ENCODE data around the gene NLGN1.
A peak's percentile ranks its signal among the peaks of the same experiment; 100 is the strongest.

Gene NLGN1

GRCh38 chr3:173993299-173993698 lies 595.8 kb downstream of the NLGN1 start:
- Histone ChIP-seq H3K27ac (ENCODE audit: low read depth, low read length, poor library complexity, severe bottlenecking) (no peak overlapping the region), H3K4me2 (ENCODE audit: low read length) (no peak overlapping the region), H3K9me3 (ENCODE audit: low read length) (no peaks in the 10 kb centered on the region), H3K4me1 (ENCODE audit: insufficient read depth, low read length, severe bottlenecking) (no peaks in the 10 kb centered on the region), H3K36me3 (ENCODE audit: insufficient read depth, low read length) (no peaks in the 10 kb centered on the region), H3K4me3 (ENCODE audit: low read depth, low read length, poor library complexity, severe bottlenecking) (no peak overlapping the region), H3K27me3 (ENCODE audit: insufficient read depth, low read length) (no peaks in the 10 kb centered on the region), H3K9ac (ENCODE audit: low read length) (no peak overlapping the region), H4K20me1 (ENCODE audit: insufficient read depth, low read length) (no peaks in the 10 kb centered on the region), H3K79me2 (ENCODE audit: insufficient read depth, low read length) (no peaks in the 10 kb centered on the region), H3F3A (ENCODE audit: insufficient read depth, low read length) (no peaks in the 10 kb centered on the region), H2AFZ (ENCODE audit: low read length) (no peak overlapping the region), H3K9me2 (ENCODE audit: low read depth, low read length) (no peaks in the 10 kb centered on the region)
- TF ChIP-seq CTCF (IDR thresholded peaks at IDR 0.05; ENCODE audit: low read length) (peak; percentile 42; the same call in 1 of the 2 replicates), EZH2 (IDR thresholded peaks at IDR 0.05; ENCODE audit: borderline replicate concordance, low read length) (no peak)

GRCh38 chr3:174000675-174001074 lies 603.1 kb downstream of the NLGN1 start:
- Histone ChIP-seq H3K4me2 (ENCODE audit: low read length) (no peak overlapping the region), H3K36me3 (ENCODE audit: insufficient read depth, low read length) (no peaks in the 10 kb centered on the region), H3K27me3 (ENCODE audit: insufficient read depth, low read length) (no peaks in the 10 kb centered on the region), H3F3A (ENCODE audit: insufficient read depth, low read length) (no peaks in the 10 kb centered on the region), H3K4me1 (ENCODE audit: insufficient read depth, low read length, severe bottlenecking) (no peaks in the 10 kb centered on the region), H4K20me1 (ENCODE audit: insufficient read depth, low read length) (no peaks in the 10 kb centered on the region), H3K9ac (ENCODE audit: low read length) (no peak overlapping the region), H3K9me3 (ENCODE audit: low read length) (no peaks in the 10 kb centered on the region), H2AFZ (ENCODE audit: low read length) (no peak overlapping the region), H3K9me2 (ENCODE audit: low read depth, low read length) (no peaks in the 10 kb centered on the region), H3K79me2 (ENCODE audit: insufficient read depth, low read length) (no peaks in the 10 kb centered on the region), H3K27ac (ENCODE audit: low read depth, low read length, poor library complexity, severe bottlenecking) (no peak overlapping the region), H3K4me3 (ENCODE audit: low read depth, low read length, poor library complexity, severe bottlenecking) (no peak overlapping the region)
- no peak for TF ChIP-seq EZH2 (IDR thresholded peaks at IDR 0.05; ENCODE audit: borderline replicate concordance, low read length)
- TF ChIP-seq CTCF (IDR thresholded peaks at IDR 0.05; ENCODE audit: low read length) = no peak

- Histone ChIP-seq H3K79me2 (ENCODE audit: insufficient read depth, low read length) (no peaks in the 10 kb centered on the region), H3K36me3 (ENCODE audit: insufficient read depth, low read length) (no peaks in the 10 kb centered on the region)
These were observed 605.0 kb downstream of the NLGN1 start for GRCh38 chr3:174002543-174002942.

More at GRCh38 chr3:174002543-174002942, 605.0 kb downstream of the NLGN1 start:
- Histone ChIP-seq H3K9me2 (ENCODE audit: low read depth, low read length) (no peaks in the 10 kb centered on the region), H3K9ac (ENCODE audit: low read length) (no peak overlapping the region), H3K9me3 (ENCODE audit: low read length) (no peaks in the 10 kb centered on the region), H3F3A (ENCODE audit: insufficient read depth, low read length) (no peaks in the 10 kb centered on the region), H3K27me3 (ENCODE audit: insufficient read depth, low read length) (no peaks in the 10 kb centered on the region), H3K4me1 (ENCODE audit: insufficient read depth, low read length, severe bottlenecking) (no peaks in the 10 kb centered on the region), H4K20me1 (ENCODE audit: insufficient read depth, low read length) (no peaks in the 10 kb centered on the region), H3K27ac (ENCODE audit: low read depth, low read length, poor library complexity, severe bottlenecking) (no peak overlapping the region), H3K4me2 (ENCODE audit: low read length) (no peak overlapping the region), H2AFZ (ENCODE audit: low read length) (no peak overlapping the region), H3K4me3 (ENCODE audit: low read depth, low read length, poor library complexity, severe bottlenecking) (no peak overlapping the region)
- peak; percentile 32; the same call in 1 of the 2 replicates for TF ChIP-seq CTCF (IDR thresholded peaks at IDR 0.05; ENCODE audit: low read length)
- TF ChIP-seq EZH2 (IDR thresholded peaks at IDR 0.05; ENCODE audit: borderline replicate concordance, low read length) = no peak

Measured in OCI-LY1 (cell line).